IMR-90 (cell line): ENCODE data around the gene MYD88. TPM values are rescaled to one million over a fixed set of nuclear protein-coding genes. Genes with fewer than 3 reads are reported as not detected.

Source experiments
- ATAC-seq: fragments of 200-7000 bp; cut with Tn5 transposase; 2 replicates; pipeline ENCODE4 v1.9.1; 2020; ENCODE audit warnings: low read depth, mild to moderate bottlenecking, moderate library complexity
- BruUV-seq: library from RNA; stranded (reverse); fragments of 400-500 nt; replicated peaks from 2 replicates; lab custom pipeline; 2021; lab: Mats Ljungman, UMichigan
- CTCF ChIA-PET: fragments of 300-600 bp; formaldehyde crosslinking; extraction: SDS; loops from one replicate; lab custom pipeline; 2021; ENCODE audit warnings: antibody characterized with exemption; lab: Yijun Ruan, JAX
- POLR2A ChIA-PET: fragments of 300-600 bp; sonication (Branson Sonifier 250); formaldehyde crosslinking; loops from one replicate; lab custom pipeline; 2022; ENCODE audit warnings: antibody characterized with exemption; ENCODE audit not compliant: unreplicated experiment; lab: Charles Lee
- DNase-seq: peaks from one replicate; pipeline ENCODE4 v3.0.0; 2013
- H2AFZ ChIP-seq: replicated peaks from 2 replicates; pipeline ENCODE3; 2013; ENCODE audit warnings: low read length, mild to moderate bottlenecking; ENCODE audit not compliant: poor library complexity
- H2AK5ac ChIP-seq: 2 replicates; pipeline ENCODE4 v1.6.1; 2013; ENCODE audit warnings: low read depth, low read length, inconsistent platforms
- H2AK9ac ChIP-seq: replicated peaks from 2 replicates; pipeline ENCODE3; 2013; ENCODE audit warnings: mild to moderate bottlenecking, low read depth, low read length, moderate library complexity; ENCODE audit not compliant: poor library complexity
- H2BK120ac ChIP-seq: 2 replicates; pipeline ENCODE4 v1.6.1; 2013; ENCODE audit warnings: low read depth, low read length, inconsistent platforms
- H2BK15ac ChIP-seq: 3 replicates; pipeline ENCODE4 v1.6.1; 2013; ENCODE audit warnings: low read depth, low read length, inconsistent platforms
- H2BK20ac ChIP-seq: 2 replicates; pipeline ENCODE4 v1.6.1; 2013; ENCODE audit warnings: low read depth, mild to moderate bottlenecking, inconsistent platforms, low read length, moderate library complexity
- H2BK5ac ChIP-seq: 2 replicates; pipeline ENCODE4 v1.6.1; 2013; ENCODE audit warnings: mild to moderate bottlenecking, low read depth, low read length, inconsistent platforms; ENCODE audit not compliant: poor library complexity, severe bottlenecking
- H3K14ac ChIP-seq: replicated peaks from 2 replicates; pipeline ENCODE4 v1.6.1; 2013; ENCODE audit warnings: low read depth, low read length, inconsistent platforms
- H3K18ac ChIP-seq: 2 replicates; pipeline ENCODE4 v1.6.1; 2013; ENCODE audit warnings: low read depth, low read length, control low read depth
- H3K23ac ChIP-seq: 2 replicates; pipeline ENCODE4 v1.6.1; 2013; ENCODE audit warnings: low read depth, low read length, inconsistent platforms
- H3K27ac ChIP-seq: 2 replicates; pipeline ENCODE4 v1.5.1; 2013; ENCODE audit warnings: mild to moderate bottlenecking, control low read depth, low read length; ENCODE audit not compliant: insufficient read depth
- H3K27me3 ChIP-seq: 2 replicates; pipeline ENCODE4 v1.6.1; 2013; ENCODE audit warnings: low read length; ENCODE audit not compliant: control insufficient read depth, insufficient read depth
- H3K36me3 ChIP-seq: 2 replicates; pipeline ENCODE4 v1.6.1; 2013; ENCODE audit warnings: low read length, mixed read lengths; ENCODE audit not compliant: control insufficient read depth, insufficient read depth
- H3K4ac ChIP-seq: 2 replicates; pipeline ENCODE4 v1.6.1; 2013; ENCODE audit warnings: low read depth, low read length, inconsistent platforms
- H3K4me1 ChIP-seq: 2 replicates; pipeline ENCODE4 v1.6.1; 2013; ENCODE audit warnings: low read length, mixed read lengths; ENCODE audit not compliant: control insufficient read depth, insufficient read depth
- H3K4me2 ChIP-seq: 2 replicates; pipeline ENCODE4 v1.6.1; 2013; ENCODE audit warnings: low read depth, mild to moderate bottlenecking, control low read depth, low read length, moderate library complexity
- H3K4me3 ChIP-seq: 2 replicates; pipeline ENCODE4 v1.5.1; 2013; ENCODE audit warnings: low read depth, mild to moderate bottlenecking, control low read depth, low read length, moderate library complexity; ENCODE audit not compliant: insufficient read depth
- H3K56ac ChIP-seq: 2 replicates; pipeline ENCODE4 v1.6.1; 2013; ENCODE audit warnings: low read length, inconsistent platforms; ENCODE audit not compliant: insufficient read depth; ENCODE audit errors: extremely low read depth
- H3K79me1 ChIP-seq, 2 experiments: 2 replicates each; pipeline ENCODE4 v1.6.1; 2013; ENCODE audit warnings: low read length in 2 of 2, inconsistent platforms in 1 of 2, low read depth in 1 of 2
- H3K9ac ChIP-seq: 2 replicates; pipeline ENCODE4 v1.6.1; 2013; ENCODE audit warnings: low read depth, low read length, control low read depth
- H3K9me1 ChIP-seq: 2 replicates; pipeline ENCODE4 v1.6.1; 2013; ENCODE audit warnings: low read length, inconsistent platforms; ENCODE audit not compliant: insufficient read depth
- H3K9me3 ChIP-seq: 2 replicates; pipeline ENCODE4 v1.6.1; 2013; ENCODE audit warnings: low read length; ENCODE audit not compliant: control insufficient read depth, insufficient read depth
- H4K20me1 ChIP-seq: 2 replicates; pipeline ENCODE4 v1.6.1; 2013; ENCODE audit warnings: low read length, inconsistent platforms; ENCODE audit not compliant: insufficient read depth
- H4K5ac ChIP-seq: 2 replicates; pipeline ENCODE4 v1.6.1; 2013; ENCODE audit warnings: mild to moderate bottlenecking, low read depth, low read length, control low read depth
- H4K8ac ChIP-seq, 2 experiments: 2 replicates each; pipeline ENCODE4 v1.6.1; 2013; ENCODE audit warnings: low read depth in 2 of 2, low read length in 2 of 2, control low read depth in 1 of 2, inconsistent platforms in 1 of 2
- H4K91ac ChIP-seq: 2 replicates; pipeline ENCODE4 v1.6.1; 2013; ENCODE audit warnings: low read depth, low read length, inconsistent platforms; ENCODE audit not compliant: insufficient read depth
- BHLHE40 ChIP-seq: fragments of 150-350 bp; IDR thresholded peaks from 2 replicates; pipeline ENCODE4 v1.6.1; 2016; ENCODE audit warnings: mild to moderate bottlenecking, low read depth, low read length
- CHD1 ChIP-seq: IDR thresholded peaks from 2 replicates; pipeline ENCODE4 v1.6.1; 2012; ENCODE audit warnings: low read depth, low read length, improper control_type of control experiment
- MAFK ChIP-seq: IDR thresholded peaks from 2 replicates; pipeline ENCODE4 v1.6.1; 2012; ENCODE audit warnings: low read depth, low read length, improper control_type of control experiment
- RAD21 ChIP-seq: IDR thresholded peaks from 2 replicates; pipeline ENCODE4 v1.6.1; 2012; ENCODE audit warnings: low read length, improper control_type of control experiment
- RFX5 ChIP-seq: IDR thresholded peaks from 2 replicates; pipeline ENCODE4 v1.8.0; 2012; ENCODE audit warnings: low read depth, mild to moderate bottlenecking, low read length, moderate library complexity
- SMC3 ChIP-seq: fragments of 150-350 bp; IDR thresholded peaks from 2 replicates; pipeline ENCODE4 v1.6.1; 2016; ENCODE audit warnings: low read depth, mild to moderate bottlenecking, antibody characterized with exemption, low read length, moderate library complexity
- USF2 ChIP-seq: fragments of 150-350 bp; IDR thresholded peaks from 2 replicates; pipeline ENCODE4 v1.6.1; 2017; ENCODE audit warnings: mild to moderate bottlenecking, antibody characterized with exemption, low read length, low read depth
- WGBS, 2 experiments: methylation state at CpG; one replicate each; pipeline versions ENCODE4 v1.1.5 to v1.1.7; 2013; ENCODE audit warnings: missing lambda C conversion rate in 2 of 2; ENCODE audit not compliant: insufficient read length in 1 of 2; ENCODE audit errors: extremely low coverage in 2 of 2; 5-methylcytosine and 5-hydroxymethylcytosine counted together
- dilution Hi-C: fragments of 300-500 bp; cut with HindIII; formaldehyde crosslinking; loops from one replicate; pipeline ENCODE4 v1.14.3; 2018; ENCODE audit warnings: low sequenced_read_pairs; ENCODE audit not compliant: unreplicated experiment
- in situ Hi-C: fragments of 300-500 bp; cut with MboI; formaldehyde crosslinking; loops from 3 replicates; pipeline ENCODE4 v1.14.3; 2019; ENCODE audit warnings: low sequenced_read_pairs, inconsistent platforms, mixed read lengths
- intact Hi-C: fragments of 100-400 bp; cut with micrococcal nuclease; formaldehyde crosslinking; loops from 2 replicates; pipeline ENCODE4 v1.10.0; 2022
- polyA plus RNA-seq, 3 experiments: library from polyadenylated mRNA; depleted of rRNA; stranded (reverse); fragments of >200 nt; gene quantifications; 2 replicates each; pipeline ENCODE4 v1.2.3, GENCODE V29; 2012; ENCODE audit warnings: low replicate concordance in 1 of 3
- total RNA-seq: library from RNA; depleted of rRNA; stranded (reverse); fragments of >200 nt; gene quantifications from 2 replicates; pipeline ENCODE4 v1.2.3, GENCODE V29; 2012

The MYD88 gene
- total and polyA plus RNA-seq, 2 of the 4 experiments (the other 2 are of a cell fraction), result 9.3 to 39.8 TPM

DNA sequence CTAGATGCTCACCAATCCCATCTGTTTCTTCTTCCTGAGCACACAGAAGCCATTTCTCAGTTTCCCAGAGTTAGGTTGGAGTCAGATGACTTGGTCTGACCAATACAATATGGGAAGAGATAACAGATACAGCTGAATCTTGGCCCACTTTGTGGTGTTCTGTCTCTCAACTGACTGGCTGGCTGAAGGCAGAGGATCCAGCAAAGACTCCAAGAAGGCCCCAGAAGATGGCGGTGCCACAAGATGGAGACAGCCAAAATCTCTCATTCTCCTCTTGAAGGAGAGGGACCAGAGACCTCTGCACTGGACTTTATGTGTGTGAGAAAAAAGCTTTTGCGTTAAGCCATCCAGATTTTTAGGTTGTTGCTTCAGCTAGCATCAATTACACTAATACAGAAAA, 18.7 kb downstream of the MYD88 start:
- no peak overlapping the region for H2AFZ ChIP-seq
- no peak overlapping the region for H3K4me3 ChIP-seq
- no peaks in the 10 kb centered on the region for H3K4me1 ChIP-seq
- H4K5ac ChIP-seq, result no peak overlapping the region
- intact Hi-C loops (no loop called here), in situ Hi-C loops (no loop called here), dilution Hi-C loops (no loop called here)
- H2AK9ac ChIP-seq, result no peak overlapping the region
- H3K14ac ChIP-seq, result no peak overlapping the region
- no peak overlapping the region for H2BK15ac ChIP-seq
- H4K8ac ChIP-seq, result no peak overlapping the region
- H2AK5ac ChIP-seq, result no peak overlapping the region
- no peak overlapping the region for H2BK120ac ChIP-seq
- no peak overlapping the region for H2BK5ac ChIP-seq
- H3K36me3 ChIP-seq, result no peaks in the 10 kb centered on the region
- no peaks in the 10 kb centered on the region for H4K20me1 ChIP-seq
- H3K9me3 ChIP-seq, result no peaks in the 10 kb centered on the region
- no peak overlapping the region for H3K4me2 ChIP-seq
- ChIA-PET POLR2A (no interaction called here), CTCF (no interaction called here)
- H4K91ac ChIP-seq, result no peak overlapping the region
- H3K27ac ChIP-seq, result no peak overlapping the region
- H3K23ac ChIP-seq, result no peak overlapping the region
- H3K9ac ChIP-seq, result no peak overlapping the region
- H3K27me3 ChIP-seq, result no peaks in the 10 kb centered on the region
- no peak for ATAC-seq
- no peak overlapping the region for H3K4ac ChIP-seq
- no peak for DNase-seq
- no peak overlapping the region for H2BK20ac ChIP-seq
- TF ChIP-seq RFX5 (no peak), USF2 (no peak), MAFK (no peak), BHLHE40 (no peak), RAD21 (no peak), SMC3 (no peak), CHD1 (no peak)
- H3K56ac ChIP-seq, result no peak overlapping the region
- no peaks in the 10 kb centered on the region for H3K79me1 ChIP-seq
- no CpG with 5 or more reads among the region's 2 CpGs for WGBS, 2 experiments
- no peaks in the 10 kb centered on the region for H3K9me1 ChIP-seq
- H3K18ac ChIP-seq, result no peak overlapping the region
- BruUV-seq, result no TSS peak
